CD4-positive, alpha-beta memory T cell (primary cell): ENCODE data around the gene ATXN2L. TPM values are rescaled to one million over a fixed set of nuclear protein-coding genes. Genes with fewer than 3 reads are reported as not detected.

Experiments
- CTCF ChIA-PET: fragments of 350-600 bp; sonication (Branson Sonifier 250); formaldehyde crosslinking; loops from one replicate; lab custom pipeline; 2021; ENCODE audit warnings: inconsistent platforms; ENCODE audit not compliant: partially characterized antibody; lab: Charles Lee
- POLR2A ChIA-PET: fragments of 350-600 bp; sonication (Branson Sonifier 250); formaldehyde crosslinking; loops from one replicate; lab custom pipeline; 2021; ENCODE audit not compliant: partially characterized antibody; lab: Charles Lee
- DNase-seq, 5 donors: peaks; one replicate each; pipeline versions ENCODE4 v3.0.0 to v3.0.0-alpha.2; 2020 to 2022; ENCODE audit warnings: mixed read lengths in 1 of 5
- H3K27ac ChIP-seq: one replicate; pipeline ENCODE4 v1.7.0; 2013; ENCODE audit warnings: low read depth, low read length
- H3K27me3 ChIP-seq: 2 replicates; pipeline ENCODE4 v1.7.0; 2013; ENCODE audit warnings: mild to moderate bottlenecking, low read length, moderate library complexity; ENCODE audit not compliant: insufficient read depth
- H3K36me3 ChIP-seq: 2 replicates; pipeline ENCODE4 v1.7.0; 2013; ENCODE audit warnings: mild to moderate bottlenecking, low read length, moderate library complexity; ENCODE audit not compliant: insufficient read depth
- H3K4me1 ChIP-seq: 2 replicates; pipeline ENCODE4 v1.7.0; 2013; ENCODE audit warnings: mild to moderate bottlenecking, low read length, moderate library complexity; ENCODE audit not compliant: insufficient read depth
- H3K4me3 ChIP-seq, 2 donors: one replicate each; pipeline ENCODE4 v1.7.0; 2013; ENCODE audit warnings: low read length in 2 of 2, mild to moderate bottlenecking in 1 of 2
- H3K9me3 ChIP-seq, 2 donors: one replicate each; pipeline ENCODE4 v1.7.0; 2013; ENCODE audit warnings: low read length in 2 of 2, control low read depth in 1 of 2; ENCODE audit not compliant: control insufficient read depth in 1 of 2
- H3K27ac Mint-ChIP-seq, 7 donors: one replicate each; pipeline ENCODE4 v1.8.0; 2020 to 2021; ENCODE audit warnings: mixed read lengths in 7 of 7, mild to moderate bottlenecking in 6 of 7, inconsistent platforms in 3 of 7, moderate library complexity in 3 of 7
- H3K27me3 Mint-ChIP-seq, 2 donors: one replicate each; pipeline ENCODE4 v1.8.0; 2020 to 2021; ENCODE audit warnings: mixed read lengths in 2 of 2
- H3K36me3 Mint-ChIP-seq, 2 donors: one replicate each; pipeline ENCODE4 v1.8.0; 2020 to 2021; ENCODE audit warnings: mixed read lengths in 2 of 2, inconsistent platforms in 1 of 2, mild to moderate bottlenecking in 1 of 2
- H3K4me1 Mint-ChIP-seq, 4 donors: one replicate each; pipeline ENCODE4 v1.8.0; 2020 to 2021; ENCODE audit warnings: mixed read lengths in 4 of 4, mild to moderate bottlenecking in 1 of 4
- H3K4me3 Mint-ChIP-seq, 8 donors: one replicate each; pipeline ENCODE4 v1.8.0; 2020 to 2021; ENCODE audit warnings: mixed read lengths in 8 of 8, mild to moderate bottlenecking in 7 of 8, moderate library complexity in 6 of 8, inconsistent platforms in 3 of 8
- H3K9me3 Mint-ChIP-seq, 8 donors: one replicate each; pipeline ENCODE4 v1.8.0; 2020 to 2021; ENCODE audit warnings: mixed read lengths in 8 of 8, mild to moderate bottlenecking in 5 of 8, inconsistent platforms in 3 of 8, moderate library complexity in 1 of 8
- intact Hi-C: fragments of 100-400 bp; cut with micrococcal nuclease; formaldehyde crosslinking; loops from one replicate; pipeline ENCODE4 v1.15.1; 2023
- microRNA-seq: library from miRNA; unstranded; fragments of <30 nt; microRNA quantifications from one replicate; pipeline ENCODE4 v1.2.0, GENCODE V29; 2021; ENCODE audit warnings: borderline replicate concordance, borderline number of aligned reads, borderline microRNAs expressed, mixed read lengths
- polyA plus RNA-seq, 2 donors: library from polyadenylated mRNA; unstranded; fragments of 300-500 nt; fragmentation: Illumina TruSeq; gene quantifications; one replicate each; pipeline ENCODE4 v1.2.3, GENCODE V29; 2021
- total RNA-seq, 2 experiments: library from RNA; stranded (reverse); gene quantifications; one replicate each; pipeline ENCODE4 v1.2.3, GENCODE V29; 2021

ATXN2L gene
- total and polyA plus RNA-seq, 4 experiments from 2014 or later, result 7.1 to 266 (median 150) TPM

- peaks cover 0 to 1% (median 0%) of the 10 kb centered on the region in 8 donors for H3K9me3 Mint-ChIP-seq
- CTCF ChIA-PET, result interaction anchor here (1.1 kb wide), 1 partner anchor 61 kb away, joined by 5 read pairs; no protein-coding TSS in a partner anchor
- peaks cover 3 to 17% (median 7%) of the 10 kb centered on the region in 4 donors for H3K4me1 Mint-ChIP-seq
- DNase-seq, result no peak
- Histone ChIP-seq H3K27me3 (no peaks in the 10 kb centered on the region), H3K36me3 (no peaks in the 10 kb centered on the region), H3K9me3 (no peaks in the 10 kb centered on the region), H3K4me1 (peaks cover 12% of the 10 kb centered on the region), H3K27ac (no peak overlapping the region), H3K4me3 (no peak overlapping the region)
- H3K4me3 Mint-ChIP-seq, result peak overlapping the region in 1 of 8 donors; percentile 58
- no peaks in the 10 kb centered on the region for H3K36me3 Mint-ChIP-seq
- intact Hi-C loops, result no loop called here
- peaks cover 0 to 7% of the 10 kb centered on the region in 2 donors for H3K27me3 Mint-ChIP-seq
- POLR2A ChIA-PET, result interaction anchor here (0.5 kb wide), 1 partner anchor 45 kb away, joined by 3 read pairs; no protein-coding TSS in a partner anchor
- peak overlapping the region in 2 of 7 donors; percentile 55 to 64 for H3K27ac Mint-ChIP-seq
Observed at GRCh38 chr16:28884045-28884444, 61.2 kb downstream of the ATXN2L start.

Small RNA genes lying within 50 kb of the gene (microRNA-seq; reads per million reads assigned to microRNA genes)
- gene MIR4721, result not detected

Other genes with a start within 250 kb of the ATXN2L start
- gene SULT1A2, start 225.9 kb upstream of the ATXN2L start, total RNA-seq, result under 1 TPM; 0.25 to 0.49 TPM
- gene SULT1A2, start 225.9 kb upstream of the ATXN2L start, polyA plus RNA-seq, result under 1 TPM; 0.18 TPM
- 10 to 100 TPM; 12.4 to 13.2 TPM for gene SULT1A1, start 213.0 kb upstream of the ATXN2L start, total RNA-seq
- gene SULT1A1, start 213.0 kb upstream of the ATXN2L start, polyA plus RNA-seq, result 1 to 10 TPM; 4.7 to 6.3 TPM
- not detected for gene NPIPB8, start 184.9 kb upstream of the ATXN2L start, total RNA-seq
- not detected for gene NPIPB8, start 184.9 kb upstream of the ATXN2L start, polyA plus RNA-seq
- gene EIF3C, start 111.5 kb upstream of the ATXN2L start, total RNA-seq, result 100 to 1,000 TPM; 323 to 355 TPM
- 100 to 1,000 TPM; 180 to 257 TPM for gene EIF3C, start 111.5 kb upstream of the ATXN2L start, polyA plus RNA-seq
- 1 to 10 TPM; 2.9 to 3.0 TPM for gene NPIPB9, start 71.2 kb upstream of the ATXN2L start, total RNA-seq
- not detected for gene NPIPB9, start 71.2 kb upstream of the ATXN2L start, polyA plus RNA-seq
- gene TUFM, start 23.3 kb downstream of the ATXN2L start, total RNA-seq, result 100 to 1,000 TPM in 1 of 2 experiments, 10 to 100 TPM in 1; 98.0 to 108 TPM
- 100 to 1,000 TPM; 138 to 198 TPM for gene TUFM, start 23.3 kb downstream of the ATXN2L start, polyA plus RNA-seq
- gene SH2B1, start 40.8 kb downstream of the ATXN2L start, total RNA-seq, result 100 to 1,000 TPM; 127 TPM
- gene SH2B1, start 40.8 kb downstream of the ATXN2L start, polyA plus RNA-seq, result 1 to 10 TPM; 3.1 to 4.0 TPM
- under 1 TPM; 0.67 to 0.94 TPM for gene ATP2A1, start 55.5 kb downstream of the ATXN2L start, total RNA-seq
- gene ATP2A1, start 55.5 kb downstream of the ATXN2L start, polyA plus RNA-seq, result not detected
- 10 to 100 TPM; 25.7 to 29.0 TPM for gene RABEP2, start 102.2 kb downstream of the ATXN2L start, total RNA-seq
- 1 to 10 TPM; 3.1 to 5.1 TPM for gene RABEP2, start 102.2 kb downstream of the ATXN2L start, polyA plus RNA-seq
- gene CD19, start 109.0 kb downstream of the ATXN2L start, total RNA-seq, result not detected
- 1 to 10 TPM in 1 of 2 donors, under 1 TPM in 1; 0.27 to 1.4 TPM for gene CD19, start 109.0 kb downstream of the ATXN2L start, polyA plus RNA-seq
- gene NFATC2IP, start 127.9 kb downstream of the ATXN2L start, total RNA-seq, result 100 to 1,000 TPM; 105 to 115 TPM
- 10 to 100 TPM; 29.3 to 30.1 TPM for gene NFATC2IP, start 127.9 kb downstream of the ATXN2L start, polyA plus RNA-seq
- 10 to 100 TPM; 31.0 to 34.4 TPM for gene SPNS1, start 151.8 kb downstream of the ATXN2L start, total RNA-seq
- 10 to 100 TPM; 28.2 to 30.4 TPM for gene SPNS1, start 151.8 kb downstream of the ATXN2L start, polyA plus RNA-seq
- gene LAT, start 162.1 kb downstream of the ATXN2L start, total RNA-seq, result 100 to 1,000 TPM; 342 to 349 TPM
- gene LAT, start 162.1 kb downstream of the ATXN2L start, polyA plus RNA-seq, result 100 to 1,000 TPM; 310 to 455 TPM